ENCODE measurements around the gene SLC43A2.

Gene SLC43A2

GRCh38 chr17:1604831-1605528 lies 23.7 kb downstream of the SLC43A2 start:
- intact Hi-C loops (cut with DNase I): no loop called here
- peak in 1 of 42 donors; percentile 8 for DNase-seq

- intact Hi-C loops (cut with DNase I): no loop called here
- DNase-seq: no peak
These were observed 27.1 kb downstream of the SLC43A2 start for GRCh38 chr17:1601571-1601970.

- intact Hi-C loops (cut with DNase I): no loop called here
- DNase-seq: no peak
These were observed 30.1 kb downstream of the SLC43A2 start for GRCh38 chr17:1598399-1599095.

- DNase-seq: no peak
- intact Hi-C loops (cut with DNase I): no loop called here
These were observed 30.7 kb downstream of the SLC43A2 start for GRCh38 chr17:1597861-1598342.

GRCh38 chr17:1593630-1593931 lies 35.1 kb downstream of the SLC43A2 start:
- intact Hi-C loops (cut with DNase I): no loop called here

GRCh38 chr17:1592751-1593629 lies 35.6 kb downstream of the SLC43A2 start:
- intact Hi-C loops (cut with DNase I): no loop called here
- DNase-seq: no peak

More at GRCh38 chr17:1593630-1593931, 35.1 kb downstream of the SLC43A2 start:
- DNase-seq: no peak

GRCh38 chr17:1591474-1592090 lies 37.1 kb downstream of the SLC43A2 start:
- intact Hi-C loops (cut with DNase I): no loop called here

GRCh38 chr17:1590747-1591473 lies 37.7 kb downstream of the SLC43A2 start:
- no peak for DNase-seq
- intact Hi-C loops (cut with DNase I): no loop called here

More at GRCh38 chr17:1591474-1592090, 37.1 kb downstream of the SLC43A2 start:
- no peak for DNase-seq

GRCh38 chr17:1590029-1590746 lies 38.4 kb downstream of the SLC43A2 start:
- intact Hi-C loops (cut with DNase I): no loop called here
- peak in 3 of 42 donors; percentile 31 to 64 (median 52) for DNase-seq

- DNase-seq: no peak
- intact Hi-C loops (cut with DNase I): no loop called here
These were observed 39.6 kb downstream of the SLC43A2 start for GRCh38 chr17:1588821-1589585.

GRCh38 chr17:1584167-1584566 lies 44.5 kb downstream of the SLC43A2 start:
- intact Hi-C loops (cut with DNase I): no loop called here
- DNase-seq: no peak

- intact Hi-C loops (cut with DNase I): no loop called here
- DNase-seq: no peak
These were observed 45.1 kb downstream of the SLC43A2 start for GRCh38 chr17:1583556-1583955.

GRCh38 chr17:1582374-1582773 lies 46.3 kb downstream of the SLC43A2 start:
- intact Hi-C loops (cut with DNase I): no loop called here
- no peak for DNase-seq

- intact Hi-C loops (cut with DNase I): no loop called here
- DNase-seq: no peak
These were observed 47.5 kb downstream of the SLC43A2 start for GRCh38 chr17:1580979-1581676.

GRCh38 chr17:1578029-1578428 lies 50.6 kb downstream of the SLC43A2 start:
- no peak for DNase-seq
- intact Hi-C loops (cut with DNase I): loop anchor here (5.0 to 10.0 kb wide), 3 partner anchors 49 to 137 kb away; partner anchors contain the start of genes RILP, SCARF1, SLC43A2 and TLCD2

- peak in 7 of 42 donors; percentile 17 to 57 (median 25) for DNase-seq
- intact Hi-C loops (cut with DNase I): loop anchor here (5.0 to 10.0 kb wide), 3 partner anchors 50 to 137 kb away; partner anchors contain the start of genes RILP, SCARF1, SLC43A2 and TLCD2
These were observed 51.0 kb downstream of the SLC43A2 start for GRCh38 chr17:1577583-1578013.

All from head of caudate nucleus (tissue), 42 donors.